ENCODE results near the gene RYR2. TPM values are rescaled to one million over a fixed set of nuclear protein-coding genes. Genes with fewer than 3 reads are reported as not detected.

Gene RYR2
- total RNA-seq, 1 experiment from 2014 or later = 3.4 TPM

DNA sequence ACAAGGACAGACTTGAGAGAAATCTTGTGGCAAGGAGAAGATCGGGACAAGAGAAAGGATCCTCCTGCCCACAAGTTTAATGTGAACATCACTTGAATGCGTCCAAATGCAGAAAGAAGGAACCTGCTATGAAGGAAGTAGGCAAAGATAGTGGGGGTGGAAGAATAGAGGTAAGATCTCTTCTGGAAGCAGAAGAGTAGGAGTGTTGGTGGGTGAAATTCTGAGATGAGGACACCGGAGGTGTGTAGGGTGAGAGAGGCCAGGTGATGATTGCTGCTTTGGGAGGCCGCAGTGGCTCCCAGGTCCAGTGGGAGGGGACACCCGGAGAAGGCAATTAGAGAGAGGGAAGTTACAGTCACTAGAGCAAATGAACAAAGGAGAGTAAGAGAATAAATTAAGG is 6.8 kb downstream of the RYR2 start:
- peaks cover 2% of the 10 kb centered on the region; the same call in 1 of the 2 replicates for H3K79me2 ChIP-seq (ENCODE audit: insufficient read depth, low read length)

More for the DNA sequence above, 6.8 kb downstream of the RYR2 start:
- Histone ChIP-seq H3K23ac (ENCODE audit: insufficient read length, low read depth, low read length) (no peak overlapping the region), H3K79me1 (ENCODE audit: insufficient read depth, low read depth, low read length, poor library complexity, severe bottlenecking) (no peaks in the 10 kb centered on the region), H2BK120ac (ENCODE audit: low read depth, low read length, poor library complexity, severe bottlenecking) (no peak overlapping the region), H2BK20ac (ENCODE audit: low read depth, low read length, poor library complexity, severe bottlenecking) (no peak overlapping the region), H2BK5ac (ENCODE audit: insufficient read length, low read length) (no peak overlapping the region), H2BK12ac (ENCODE audit: insufficient read length, low read depth, low read length) (no peak overlapping the region), H4K91ac (ENCODE audit: insufficient read length, low read depth, low read length) (no peak overlapping the region), H3K4ac (ENCODE audit: low read depth, low read length) (no peak overlapping the region), H3K18ac (ENCODE audit: insufficient read length, low read depth, low read length) (no peak overlapping the region), H3K9ac (ENCODE audit: extremely low read depth, insufficient read length, low read length) (no peak overlapping the region), H3K27me3 (ENCODE audit: insufficient read depth, low read length) (peaks cover 4% of the 10 kb centered on the region; the same call in 1 of the 2 replicates), H3K56ac (ENCODE audit: insufficient read length, low read depth, low read length) (no peak overlapping the region), H2AFZ (ENCODE audit: low read length) (no peak overlapping the region), H3K14ac (ENCODE audit: insufficient read depth, low read length) (no peak overlapping the region), H2BK15ac (ENCODE audit: low read depth, low read length) (no peak overlapping the region), H3T11ph (ENCODE audit: low read length) (no peak overlapping the region), H3K27ac (ENCODE audit: insufficient read length, low read depth, low read length) (no peak overlapping the region), H2AK5ac (ENCODE audit: insufficient read length, low read length) (no peak overlapping the region), H3K23me2 (ENCODE audit: insufficient read length, low read depth, low read length, poor library complexity, severe bottlenecking) (peaks cover 3% of the 10 kb centered on the region), H3K9me3 (ENCODE audit: control insufficient read depth, low read depth, low read length) (no peaks in the 10 kb centered on the region), H4K20me1 (ENCODE audit: control insufficient read depth, insufficient read depth, insufficient read length) (no peaks in the 10 kb centered on the region), H4K8ac (replicated peaks; ENCODE audit: insufficient read length, low read depth, low read length) (no peak overlapping the region), H3K4me1 (ENCODE audit: insufficient read depth, low read length) (peaks cover 8% of the 10 kb centered on the region; the same call in 1 of the 2 replicates), H4K5ac (ENCODE audit: insufficient read length, low read depth, low read length) (no peak overlapping the region), H3K4me2 (ENCODE audit: insufficient read depth, insufficient read length, low read length) (no peak overlapping the region)
- Mint-ChIP-seq H3K27me3 (ENCODE audit: low read depth) (peaks cover 9% of the 10 kb centered on the region), H3K4me1 (peaks cover 18 to 22% of the 10 kb centered on the region in 2 experiments), H3K9me3 (no peaks in the 10 kb centered on the region), H3K4me3 (no peak overlapping the region), H3K27ac (no peak overlapping the region), H3K36me3 (ENCODE audit: insufficient read depth in 1 of 3, low read depth in 3 of 3) (peaks cover 0 to 4% (median 3%) of the 10 kb centered on the region in 3 experiments; a peak in 1 of 7 replicates)
- no peak for TF ChIP-seq CTCF (conservative IDR thresholded peaks at IDR 0.05)
- no peak for DNase-seq
- no CpG with 5 or more reads among the region's 5 CpGs for WGBS (ENCODE audit: extremely low coverage, insufficient read length, low lambda C conversion rate)
